HepG2 (cell line): ENCODE data around the gene HCFC1R1. TPM values are rescaled to one million over a fixed set of nuclear protein-coding genes. Genes with fewer than 3 reads are reported as not detected.
A peak's percentile ranks its signal among the peaks of the same experiment; 100 is the strongest.

Experiments used
- CTCF ChIP-seq: sonication (generic); formaldehyde crosslinking; IDR thresholded peaks from 2 replicates; pipeline ENCODE4 v1.5.0; 2020; ENCODE audit warnings: mild to moderate bottlenecking, missing genetic modification reagents, moderate library complexity
- IKZF4 ChIP-seq: sonication (generic); formaldehyde crosslinking; IDR thresholded peaks from 2 replicates; pipeline ENCODE4 v1.5.1; 2020; ENCODE audit warnings: borderline replicate concordance, mild to moderate bottlenecking, low read depth, missing genetic modification reagents; ENCODE audit errors: not compliant biosample characterization
- NFE2 ChIP-seq: sonication (generic); formaldehyde crosslinking; IDR thresholded peaks from 2 replicates; pipeline ENCODE4 v1.4.0; 2020; ENCODE audit warnings: missing genetic modification reagents
- SOX6 ChIP-seq, 2 experiments: fragments of 450-650 bp in 1 of 2; sonication (generic) in 1 of 2; formaldehyde crosslinking in 1 of 2; IDR thresholded peaks; 2 replicates each; pipeline versions ENCODE4 v1.4.0 to v1.6.1; 2017 to 2020; ENCODE audit warnings: antibody characterized with exemption in 1 of 2, mild to moderate bottlenecking in 1 of 2, missing genetic modification reagents in 1 of 2
- ZBTB2 ChIP-seq: sonication (generic); formaldehyde crosslinking; IDR thresholded peaks from 2 replicates; pipeline ENCODE4 v1.8.0; 2022; ENCODE audit warnings: low read depth, missing genetic modification reagents
- ZBTB40 ChIP-seq, 2 experiments: fragments of 450-650 bp in 1 of 2; sonication (generic) in 1 of 2; formaldehyde crosslinking in 1 of 2; IDR thresholded peaks; 2 replicates each; pipeline versions ENCODE4 v1.6.1 to v1.8.0; 2016 to 2022; ENCODE audit warnings: antibody characterized with exemption in 1 of 2, mild to moderate bottlenecking in 1 of 2, missing genetic modification reagents in 1 of 2
- ZBTB7B ChIP-seq: sonication (generic); formaldehyde crosslinking; IDR thresholded peaks from 2 replicates; pipeline ENCODE4 v1.4.0; 2020; ENCODE audit warnings: missing genetic modification reagents
- ZC3H13 ChIP-seq: sonication (generic); formaldehyde crosslinking; IDR thresholded peaks from 2 replicates; pipeline ENCODE4 v1.8.1; 2023; ENCODE audit warnings: mild to moderate bottlenecking, missing genetic modification reagents, moderate library complexity
- ZNF136 ChIP-seq: sonication (generic); formaldehyde crosslinking; IDR thresholded peaks from 2 replicates; pipeline ENCODE4 v1.8.1; 2022; ENCODE audit warnings: low read depth, mild to moderate bottlenecking, moderate library complexity, missing genetic modification reagents
- ZNF263 ChIP-seq: sonication (generic); formaldehyde crosslinking; IDR thresholded peaks from 2 replicates; pipeline ENCODE4 v1.4.0; 2020; ENCODE audit warnings: missing genetic modification reagents
- ZNF563 ChIP-seq: sonication (generic); formaldehyde crosslinking; IDR thresholded peaks from 2 replicates; pipeline ENCODE4 v1.8.0; 2022; ENCODE audit warnings: mild to moderate bottlenecking, moderate library complexity, missing genetic modification reagents
- ZNF597 ChIP-seq: sonication (generic); formaldehyde crosslinking; IDR thresholded peaks from 2 replicates; pipeline ENCODE4 v1.5.0; 2020; ENCODE audit warnings: missing genetic modification reagents
- ZNF777 ChIP-seq: sonication (generic); formaldehyde crosslinking; IDR thresholded peaks from 2 replicates; pipeline ENCODE4 v1.4.0; 2020; ENCODE audit warnings: missing genetic modification reagents
- polyA plus RNA-seq, 8 experiments: library from polyadenylated mRNA; depleted of rRNA in 3 of 8; stranded (reverse) in 7 of 8; unstranded in 1 of 8; fragments of >200 nt; fragmentation: Illumina TruSeq in 4 of 8; extraction: Trizol in 4 of 8; gene quantifications; 2 replicates each; pipeline versions ENCODE4 v1.2.1 to v1.2.3, GENCODE V29; 2011 to 2016; ENCODE audit warnings: low read depth in 4 of 8, missing spikeins in 1 of 8, mixed read lengths in 1 of 8; ENCODE audit not compliant: insufficient read depth in 1 of 8
- total RNA-seq, 5 experiments: library from RNA; depleted of rRNA; stranded (reverse); fragments of >200 nt; fragmentation: Illumina TruSeq; extraction: Trizol; gene quantifications; 2 replicates each; pipeline ENCODE4 v1.2.3, GENCODE V29; 2016; ENCODE audit warnings: low read depth in 1 of 5

The HCFC1R1 gene
- total and polyA plus RNA-seq, 2 of the 13 experiments (the other 11 are each of a cell fraction or from before 2014, with no cell fraction given): 13.8 to 16.1 TPM

GRCh38 chr16:3013491-3013951, 10.2 kb downstream of the HCFC1R1 start (continued):
- no peak for TF ChIP-seq ZNF597 (CRISPR knock-in tag)
- TF ChIP-seq ZNF777 (CRISPR knock-in tag): peak; percentile 47; the same call in 1 of the 2 replicates
- TF ChIP-seq ZBTB7B (CRISPR knock-in tag): peak; percentile 34; the same call in 1 of the 2 replicates
- peak; percentile 89 for TF ChIP-seq ZNF263
- no peak for TF ChIP-seq ZBTB40 (IDR thresholded peaks at IDR 0.05)
- no peak for TF ChIP-seq ZBTB40 (CRISPR knock-in tag; IDR thresholded peaks at IDR 0.05)
- no peak for TF ChIP-seq ZNF136
- TF ChIP-seq IKZF4: no peak
- TF ChIP-seq ZC3H13 (CRISPR knock-in tag): peak; percentile 26; the same call in 1 of the 2 replicates
- TF ChIP-seq ZNF563: peak; percentile 47; the same call in 1 of the 2 replicates
- no peak for TF ChIP-seq SOX6 (IDR thresholded peaks at IDR 0.05)
- 0 out of 2 replicates have a peak, but pooled peaks have one; percentile 13 for TF ChIP-seq SOX6 (CRISPR knock-in tag; IDR thresholded peaks at IDR 0.05)
- peak; percentile 53 for TF ChIP-seq ZBTB2 (CRISPR knock-in tag)
- TF ChIP-seq NFE2: no peak
- peak; percentile 46; the same call in 1 of the 2 replicates for TF ChIP-seq CTCF
